OCI-LY7 (cell line): ENCODE measurements around the gene RARA. TPM values are rescaled to one million over a fixed set of nuclear protein-coding genes. Genes with fewer than 3 reads are reported as not detected.

Source experiments
- BruUV-seq: library from RNA; stranded (reverse); fragments of 400-500 nt; replicated peaks from 2 replicates; lab custom pipeline; 2021; lab: Mats Ljungman, UMichigan
- CTCF ChIA-PET: fragments of 300-600 bp; sonication (Branson Sonifier 250); formaldehyde crosslinking; loops from one replicate; lab custom pipeline; 2022; ENCODE audit warnings: antibody characterized with exemption; ENCODE audit not compliant: unreplicated experiment; lab: Charles Lee
- POLR2A ChIA-PET: fragments of 300-600 bp; sonication (Branson Sonifier 250); formaldehyde crosslinking; loops from one replicate; lab custom pipeline; 2022; ENCODE audit warnings: antibody characterized with exemption; lab: Charles Lee
- DNase-seq: peaks from one replicate; pipeline ENCODE4 v3.0.0-alpha.2; 2015; ENCODE audit warnings: low spot score
- H2AFZ ChIP-seq: fragments of 200-600 bp; sonication (generic), shearing (Covaris generic); 2 replicates; pipeline ENCODE4 v1.6.1; 2014; ENCODE audit warnings: mild to moderate bottlenecking, antibody characterized with exemption, low read length, moderate library complexity
- H3K27ac ChIP-seq: fragments of 200-600 bp; sonication (generic); 2 replicates; pipeline ENCODE4 v1.5.1; 2014; ENCODE audit warnings: mixed run types, low read depth, mild to moderate bottlenecking, moderate library complexity, low read length, inconsistent platforms; ENCODE audit not compliant: poor library complexity, severe bottlenecking
- H3K36me3 ChIP-seq: fragments of 200-600 bp; sonication (generic); 2 replicates; pipeline ENCODE4 v1.6.1; 2014; ENCODE audit warnings: mild to moderate bottlenecking, antibody characterized with exemption, low read length, moderate library complexity, mixed read lengths; ENCODE audit not compliant: insufficient read depth
- H3K4me1 ChIP-seq: fragments of 200-600 bp; sonication (generic); 2 replicates; pipeline ENCODE4 v1.5.1; 2014; ENCODE audit warnings: mild to moderate bottlenecking, low read length; ENCODE audit not compliant: insufficient read depth, poor library complexity, severe bottlenecking
- H3K4me2 ChIP-seq: fragments of 200-600 bp; sonication (generic); 2 replicates; pipeline ENCODE4 v1.6.1; 2014; ENCODE audit warnings: mild to moderate bottlenecking, low read length
- H3K4me3 ChIP-seq: fragments of 200-600 bp; sonication (generic); 2 replicates; pipeline ENCODE4 v1.5.1; 2014; ENCODE audit warnings: mild to moderate bottlenecking, low read depth, low read length; ENCODE audit not compliant: poor library complexity, severe bottlenecking
- H3K79me2 ChIP-seq: fragments of 200-600 bp; sonication (generic); 2 replicates; pipeline ENCODE4 v1.6.1; 2016; ENCODE audit warnings: low read depth, mild to moderate bottlenecking, low read length, moderate library complexity, mixed read lengths; ENCODE audit not compliant: insufficient read depth
- H3K9me2 ChIP-seq: fragments of 200-600 bp; sonication (generic); 2 replicates; pipeline ENCODE4 v1.6.1; 2016; ENCODE audit warnings: mild to moderate bottlenecking, low read length, mixed read lengths; ENCODE audit not compliant: insufficient read depth
- H3K9me3 ChIP-seq: fragments of 200-600 bp; sonication (generic); 2 replicates; pipeline ENCODE4 v1.6.1; 2014; ENCODE audit warnings: mild to moderate bottlenecking, mixed run types, low read length, mixed read lengths
- H4K20me1 ChIP-seq: fragments of 200-600 bp; sonication (generic); 2 replicates; pipeline ENCODE4 v1.6.1; 2014; ENCODE audit warnings: mild to moderate bottlenecking, antibody characterized with exemption, low read length, moderate library complexity, mixed read lengths; ENCODE audit not compliant: insufficient read depth
- EZH2phosphoT487 ChIP-seq: fragments of 200-600 bp; sonication (generic); IDR thresholded peaks from 2 replicates; pipeline ENCODE4 v1.6.1; 2018; ENCODE audit warnings: low read depth, borderline replicate concordance, mild to moderate bottlenecking, mixed run types, antibody characterized with exemption, low read length, moderate library complexity, mixed read lengths
- intact Hi-C: fragments of 100-400 bp; cut with micrococcal nuclease; formaldehyde crosslinking; loops from one replicate; pipeline ENCODE4 v1.10.0; 2022; ENCODE audit not compliant: unreplicated experiment
- total RNA-seq, 2 experiments: library from RNA; depleted of rRNA in 1 of 2; stranded (reverse); fragments of >200 nt in 1 of 2; shearing (Covaris generic) in 1 of 2; gene quantifications; 2 replicates each; pipeline ENCODE4 v1.2.3, GENCODE V29; 2014 to 2022
- TF ChIP-seq, protein P1 (sequence below): fragments of 200-600 bp; sonication (generic); conservative IDR thresholded peaks from 2 replicates; pipeline ENCODE4 v1.5.1; 2014; ENCODE audit warnings: mild to moderate bottlenecking, antibody characterized with exemption, low read length, moderate library complexity, mixed read lengths

RARA gene
- total RNA-seq, 2 experiments from 2014 or later, result 3.1 to 8.6 TPM

DNA sequence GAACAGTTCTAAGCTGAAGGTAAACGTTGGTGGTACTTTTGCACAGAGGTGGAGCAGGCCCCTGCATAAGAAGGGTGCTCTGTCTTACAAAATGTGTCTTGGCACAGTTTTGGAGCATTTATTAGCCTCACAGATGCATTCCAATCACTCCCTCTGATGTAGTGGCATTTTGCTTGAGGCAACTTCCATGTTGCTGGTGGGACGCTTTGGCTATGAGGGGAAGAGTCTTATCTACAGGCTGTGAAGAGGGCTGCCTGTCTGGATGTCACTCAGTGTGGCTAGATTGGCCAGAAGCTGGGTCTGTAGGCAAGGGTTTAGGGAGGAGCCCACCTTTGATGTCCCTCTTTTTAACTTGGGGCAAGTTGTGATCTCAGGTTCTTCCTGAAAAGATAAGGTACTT is 2.6 kb upstream of the RARA start:
- DNase-seq, result no peak
- H3K36me3 ChIP-seq, result peaks cover 41% of the 10 kb centered on the region
- no TSS peak for BruUV-seq
- H3K27ac ChIP-seq, result no peak overlapping the region
- no peak overlapping the region for H3K4me2 ChIP-seq
- H3K4me3 ChIP-seq, result no peak overlapping the region
- no peaks in the 10 kb centered on the region for H3K79me2 ChIP-seq
- intact Hi-C loops, result no loop called here
- ChIA-PET POLR2A (no interaction called here), CTCF (no interaction called here)
- no peaks in the 10 kb centered on the region for H3K9me2 ChIP-seq
- no peak for TF ChIP-seq EZH2phosphoT487
- TF ChIP-seq, protein P1, sequence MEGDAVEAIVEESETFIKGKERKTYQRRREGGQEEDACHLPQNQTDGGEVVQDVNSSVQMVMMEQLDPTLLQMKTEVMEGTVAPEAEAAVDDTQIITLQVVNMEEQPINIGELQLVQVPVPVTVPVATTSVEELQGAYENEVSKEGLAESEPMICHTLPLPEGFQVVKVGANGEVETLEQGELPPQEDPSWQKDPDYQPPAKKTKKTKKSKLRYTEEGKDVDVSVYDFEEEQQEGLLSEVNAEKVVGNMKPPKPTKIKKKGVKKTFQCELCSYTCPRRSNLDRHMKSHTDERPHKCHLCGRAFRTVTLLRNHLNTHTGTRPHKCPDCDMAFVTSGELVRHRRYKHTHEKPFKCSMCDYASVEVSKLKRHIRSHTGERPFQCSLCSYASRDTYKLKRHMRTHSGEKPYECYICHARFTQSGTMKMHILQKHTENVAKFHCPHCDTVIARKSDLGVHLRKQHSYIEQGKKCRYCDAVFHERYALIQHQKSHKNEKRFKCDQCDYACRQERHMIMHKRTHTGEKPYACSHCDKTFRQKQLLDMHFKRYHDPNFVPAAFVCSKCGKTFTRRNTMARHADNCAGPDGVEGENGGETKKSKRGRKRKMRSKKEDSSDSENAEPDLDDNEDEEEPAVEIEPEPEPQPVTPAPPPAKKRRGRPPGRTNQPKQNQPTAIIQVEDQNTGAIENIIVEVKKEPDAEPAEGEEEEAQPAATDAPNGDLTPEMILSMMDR, result no peak
- no peaks in the 10 kb centered on the region for H3K9me3 ChIP-seq
- peaks cover 18% of the 10 kb centered on the region for H3K4me1 ChIP-seq
- H4K20me1 ChIP-seq, result peaks cover 18% of the 10 kb centered on the region; the same call in 1 of the 2 replicates
- H2AFZ ChIP-seq, result no peak overlapping the region

DNA sequence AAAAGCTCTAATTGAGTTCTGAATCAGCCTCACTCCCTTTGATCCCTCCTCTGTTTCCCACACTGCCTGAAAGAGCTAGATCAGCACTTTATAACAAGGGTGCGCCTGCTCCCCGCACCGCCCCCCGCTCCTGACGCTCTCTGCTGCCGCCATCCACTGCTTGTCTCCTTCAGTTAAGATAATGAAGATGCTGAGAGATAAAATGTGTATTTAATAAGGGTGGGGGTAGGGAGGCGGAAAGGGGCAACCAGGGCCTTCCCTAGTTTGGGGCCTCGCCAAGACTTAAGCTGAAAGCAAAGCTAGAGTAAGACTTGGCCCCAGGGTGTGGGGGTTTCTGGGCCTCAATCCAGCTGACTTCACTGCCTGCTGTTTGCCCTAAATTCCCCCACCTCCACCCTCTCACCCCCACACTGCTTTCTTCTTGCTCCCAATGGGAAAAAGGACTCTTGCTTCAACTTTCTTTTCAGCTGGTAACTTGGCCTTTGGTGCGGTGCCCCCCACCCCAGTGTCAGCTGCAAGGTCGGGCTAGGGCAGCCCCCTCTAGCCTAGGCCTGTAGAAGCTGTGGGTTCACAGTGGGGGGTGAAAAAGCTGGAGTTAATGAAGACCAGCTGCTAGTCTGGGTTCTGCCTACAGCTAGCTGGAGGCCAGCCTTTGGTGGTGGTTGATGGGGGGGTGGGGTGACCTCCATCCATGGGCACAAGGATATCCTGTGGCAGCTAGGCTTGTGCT is 1.8 kb upstream of the RARA start:
- Histone ChIP-seq H3K9me3 (no peaks in the 10 kb centered on the region), H2AFZ (no peak overlapping the region), H4K20me1 (peaks cover 13% of the 10 kb centered on the region; the same call in 1 of the 2 replicates), H3K4me2 (no peak overlapping the region), H3K27ac (no peak overlapping the region), H3K4me3 (no peak overlapping the region), H3K36me3 (peaks cover 33% of the 10 kb centered on the region), H3K9me2 (no peaks in the 10 kb centered on the region), H3K79me2 (no peaks in the 10 kb centered on the region), H3K4me1 (peaks cover 25% of the 10 kb centered on the region)
- no TSS peak for BruUV-seq
- ChIA-PET POLR2A (interaction anchor here (0.6 to 1.6 kb wide), 5 partner anchors 9 to 170 kb away, joined by 3 to 6 read pairs (median 3); no protein-coding TSS in a partner anchor), CTCF (interaction anchor here (1.0 to 1.3 kb wide), 4 partner anchors 10 to 116 kb away, joined by 3 to 9 read pairs (median 4); no protein-coding TSS in a partner anchor)
- no peak for DNase-seq
- intact Hi-C loops, result no loop called here
- TF ChIP-seq EZH2phosphoT487, result no peak
- TF ChIP-seq, protein P1, result no peak

DNA sequence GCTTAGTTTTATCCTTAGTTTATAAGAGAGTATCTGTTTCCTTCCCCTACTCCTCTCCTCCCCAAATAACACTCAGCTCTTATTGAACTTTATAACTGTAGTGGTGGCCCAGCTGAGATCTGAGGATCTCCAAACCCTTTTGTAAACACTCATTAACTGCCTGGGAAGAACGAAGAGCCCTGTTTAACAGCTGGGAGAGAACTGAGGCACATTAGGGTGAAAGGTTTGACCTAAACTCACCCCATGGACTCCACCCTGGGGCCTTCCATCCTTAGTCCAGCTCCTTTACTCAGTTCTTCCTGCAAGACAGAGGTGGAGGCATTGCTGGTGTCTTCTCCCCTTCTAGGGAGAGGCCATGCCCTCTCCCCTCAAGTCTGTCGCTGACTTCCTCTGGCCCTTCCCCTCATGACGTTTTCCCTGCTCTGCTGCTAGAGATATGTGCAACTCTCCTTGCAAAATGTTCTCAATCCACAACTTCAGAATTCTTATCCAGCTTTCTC is 1.2 kb upstream of the RARA start:
- H2AFZ ChIP-seq, result no peak overlapping the region
- H3K9me2 ChIP-seq, result no peaks in the 10 kb centered on the region
- no peak overlapping the region for H3K4me2 ChIP-seq
- DNase-seq, result no peak
- no peaks in the 10 kb centered on the region for H3K79me2 ChIP-seq
- BruUV-seq, result no TSS peak
- peaks cover 32% of the 10 kb centered on the region for H3K4me1 ChIP-seq
- H3K36me3 ChIP-seq, result peaks cover 27% of the 10 kb centered on the region
- intact Hi-C loops, result no loop called here
- TF ChIP-seq, protein P1, result no peak
- no peak for TF ChIP-seq EZH2phosphoT487
- CTCF ChIA-PET, result interaction anchor here (1.0 to 1.3 kb wide), 4 partner anchors 9 to 116 kb away, joined by 3 to 9 read pairs (median 4); no protein-coding TSS in a partner anchor
- H3K4me3 ChIP-seq, result no peak overlapping the region
- H3K9me3 ChIP-seq, result no peaks in the 10 kb centered on the region
- POLR2A ChIA-PET, result interaction anchor here (0.6 to 1.6 kb wide), 6 partner anchors 9 to 182 kb away, joined by 3 to 6 read pairs (median 3); no protein-coding TSS in a partner anchor
- peaks cover 13% of the 10 kb centered on the region; the same call in 1 of the 2 replicates for H4K20me1 ChIP-seq
- no peak overlapping the region for H3K27ac ChIP-seq
